ENCODE data around the gene ADORA2A.
A peak's percentile ranks its signal among the peaks of the same experiment; 100 is the strongest.

The ADORA2A gene

DNA sequence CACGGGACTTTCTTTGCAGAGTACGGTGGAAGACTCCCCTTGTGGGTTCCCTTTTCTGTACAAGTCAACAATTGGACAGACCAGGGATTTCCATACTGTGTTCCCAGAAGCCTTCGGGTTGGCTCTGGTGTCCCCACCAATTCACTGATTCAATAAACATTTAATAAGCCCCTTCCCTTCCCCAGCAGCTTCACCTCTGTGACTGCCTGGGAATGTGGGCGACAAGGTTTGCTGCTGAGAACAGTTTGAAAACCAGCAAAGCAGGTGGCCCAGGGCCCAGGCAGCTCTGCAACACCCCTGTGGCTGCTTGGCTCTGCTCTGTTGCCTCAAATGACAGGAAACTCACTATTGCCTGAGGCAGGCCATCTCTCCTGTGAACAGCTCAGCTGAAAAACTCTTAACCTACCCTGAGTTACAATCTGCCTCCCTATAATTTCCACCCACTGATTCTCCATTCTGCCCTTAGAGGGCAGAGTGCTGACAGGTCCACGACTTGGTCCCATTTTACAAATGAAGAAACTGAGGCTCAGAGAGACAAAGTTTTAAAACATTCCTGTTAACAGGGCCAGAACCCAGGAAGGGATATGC lies 10.4 kb downstream of the ADORA2A start:
- no peak for TF ChIP-seq CREB1 (IDR thresholded peaks at IDR 0.05; ENCODE audit: low read depth)
- no peak for TF ChIP-seq TCF12 (IDR thresholded peaks at IDR 0.05; ENCODE audit: low read depth)
- TF ChIP-seq, protein P1, sequence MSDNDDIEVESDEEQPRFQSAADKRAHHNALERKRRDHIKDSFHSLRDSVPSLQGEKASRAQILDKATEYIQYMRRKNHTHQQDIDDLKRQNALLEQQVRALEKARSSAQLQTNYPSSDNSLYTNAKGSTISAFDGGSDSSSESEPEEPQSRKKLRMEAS (IDR thresholded peaks at IDR 0.05): no peak
- no peak for TF ChIP-seq EP300 (IDR thresholded peaks at IDR 0.05; ENCODE audit: borderline replicate concordance)
- TF ChIP-seq RAD21 (IDR thresholded peaks at IDR 0.05; ENCODE audit: low read depth): peak; percentile 22; the same call in 1 of the 2 replicates

DNA sequence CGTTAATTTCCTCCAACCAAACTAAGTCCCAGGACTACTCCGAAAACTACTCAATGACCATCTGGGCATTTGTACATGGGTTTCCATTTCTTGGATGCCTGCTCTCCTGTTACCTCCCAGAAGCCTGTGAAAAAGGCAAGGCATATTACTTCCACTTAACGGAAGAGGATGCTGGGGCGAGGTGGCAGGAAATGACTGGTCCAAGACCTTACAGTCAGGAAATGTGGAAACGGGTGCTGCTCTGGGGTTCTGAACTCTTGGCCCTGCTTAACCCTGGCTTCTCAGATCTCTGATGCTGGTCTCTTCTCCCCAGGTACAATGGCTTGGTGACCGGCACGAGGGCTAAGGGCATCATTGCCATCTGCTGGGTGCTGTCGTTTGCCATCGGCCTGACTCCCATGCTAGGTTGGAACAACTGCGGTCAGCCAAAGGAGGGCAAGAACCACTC lies 12.9 kb downstream of the ADORA2A start:
- no peak for TF ChIP-seq EGR1 (IDR thresholded peaks at IDR 0.05)
- no peak for TF ChIP-seq CEBPB (IDR thresholded peaks at IDR 0.05)
- TF ChIP-seq, protein P1 (IDR thresholded peaks at IDR 0.05): no peak
- no peak for TF ChIP-seq TEAD4 (IDR thresholded peaks at IDR 0.05)
- TF ChIP-seq, protein P2, sequence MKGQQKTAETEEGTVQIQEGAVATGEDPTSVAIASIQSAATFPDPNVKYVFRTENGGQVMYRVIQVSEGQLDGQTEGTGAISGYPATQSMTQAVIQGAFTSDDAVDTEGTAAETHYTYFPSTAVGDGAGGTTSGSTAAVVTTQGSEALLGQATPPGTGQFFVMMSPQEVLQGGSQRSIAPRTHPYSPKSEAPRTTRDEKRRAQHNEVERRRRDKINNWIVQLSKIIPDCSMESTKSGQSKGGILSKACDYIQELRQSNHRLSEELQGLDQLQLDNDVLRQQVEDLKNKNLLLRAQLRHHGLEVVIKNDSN (IDR thresholded peaks at IDR 0.05): no peak
- no peak for TF ChIP-seq ZBTB7A (IDR thresholded peaks at IDR 0.05; ENCODE audit: low read depth)
- no peak for TF ChIP-seq TCF12 (IDR thresholded peaks at IDR 0.05; ENCODE audit: low read depth)
- no peak for TF ChIP-seq RAD21 (IDR thresholded peaks at IDR 0.05; ENCODE audit: low read depth)
- TF ChIP-seq EP300 (IDR thresholded peaks at IDR 0.05; ENCODE audit: borderline replicate concordance): no peak
- no peak for TF ChIP-seq FOXM1 (IDR thresholded peaks at IDR 0.05; ENCODE audit: borderline replicate concordance, low read depth)
- TF ChIP-seq, protein P3, sequence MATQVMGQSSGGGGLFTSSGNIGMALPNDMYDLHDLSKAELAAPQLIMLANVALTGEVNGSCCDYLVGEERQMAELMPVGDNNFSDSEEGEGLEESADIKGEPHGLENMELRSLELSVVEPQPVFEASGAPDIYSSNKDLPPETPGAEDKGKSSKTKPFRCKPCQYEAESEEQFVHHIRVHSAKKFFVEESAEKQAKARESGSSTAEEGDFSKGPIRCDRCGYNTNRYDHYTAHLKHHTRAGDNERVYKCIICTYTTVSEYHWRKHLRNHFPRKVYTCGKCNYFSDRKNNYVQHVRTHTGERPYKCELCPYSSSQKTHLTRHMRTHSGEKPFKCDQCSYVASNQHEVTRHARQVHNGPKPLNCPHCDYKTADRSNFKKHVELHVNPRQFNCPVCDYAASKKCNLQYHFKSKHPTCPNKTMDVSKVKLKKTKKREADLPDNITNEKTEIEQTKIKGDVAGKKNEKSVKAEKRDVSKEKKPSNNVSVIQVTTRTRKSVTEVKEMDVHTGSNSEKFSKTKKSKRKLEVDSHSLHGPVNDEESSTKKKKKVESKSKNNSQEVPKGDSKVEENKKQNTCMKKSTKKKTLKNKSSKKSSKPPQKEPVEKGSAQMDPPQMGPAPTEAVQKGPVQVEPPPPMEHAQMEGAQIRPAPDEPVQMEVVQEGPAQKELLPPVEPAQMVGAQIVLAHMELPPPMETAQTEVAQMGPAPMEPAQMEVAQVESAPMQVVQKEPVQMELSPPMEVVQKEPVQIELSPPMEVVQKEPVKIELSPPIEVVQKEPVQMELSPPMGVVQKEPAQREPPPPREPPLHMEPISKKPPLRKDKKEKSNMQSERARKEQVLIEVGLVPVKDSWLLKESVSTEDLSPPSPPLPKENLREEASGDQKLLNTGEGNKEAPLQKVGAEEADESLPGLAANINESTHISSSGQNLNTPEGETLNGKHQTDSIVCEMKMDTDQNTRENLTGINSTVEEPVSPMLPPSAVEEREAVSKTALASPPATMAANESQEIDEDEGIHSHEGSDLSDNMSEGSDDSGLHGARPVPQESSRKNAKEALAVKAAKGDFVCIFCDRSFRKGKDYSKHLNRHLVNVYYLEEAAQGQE (IDR thresholded peaks at IDR 0.05; ENCODE audit: low read depth): no peak
- no peak for TF ChIP-seq CREB1 (IDR thresholded peaks at IDR 0.05; ENCODE audit: low read depth)
- TF ChIP-seq NFIC (IDR thresholded peaks at IDR 0.05): no peak

DNA sequence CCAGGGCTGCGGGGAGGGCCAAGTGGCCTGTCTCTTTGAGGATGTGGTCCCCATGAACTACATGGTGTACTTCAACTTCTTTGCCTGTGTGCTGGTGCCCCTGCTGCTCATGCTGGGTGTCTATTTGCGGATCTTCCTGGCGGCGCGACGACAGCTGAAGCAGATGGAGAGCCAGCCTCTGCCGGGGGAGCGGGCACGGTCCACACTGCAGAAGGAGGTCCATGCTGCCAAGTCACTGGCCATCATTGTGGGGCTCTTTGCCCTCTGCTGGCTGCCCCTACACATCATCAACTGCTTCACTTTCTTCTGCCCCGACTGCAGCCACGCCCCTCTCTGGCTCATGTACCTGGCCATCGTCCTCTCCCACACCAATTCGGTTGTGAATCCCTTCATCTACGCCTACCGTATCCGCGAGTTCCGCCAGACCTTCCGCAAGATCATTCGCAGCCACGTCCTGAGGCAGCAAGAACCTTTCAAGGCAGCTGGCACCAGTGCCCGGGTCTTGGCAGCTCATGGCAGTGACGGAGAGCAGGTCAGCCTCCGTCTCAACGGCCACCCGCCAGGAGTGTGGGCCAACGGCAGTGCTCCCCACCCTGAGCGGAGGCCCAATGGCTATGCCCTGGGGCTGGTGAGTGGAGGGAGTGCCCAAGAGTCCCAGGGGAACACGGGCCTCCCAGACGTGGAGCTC lies 13.5 kb downstream of the ADORA2A start:
- no peak for TF ChIP-seq ZBTB7A (IDR thresholded peaks at IDR 0.05; ENCODE audit: low read depth)
- TF ChIP-seq RAD21 (IDR thresholded peaks at IDR 0.05; ENCODE audit: low read depth): no peak
- no peak for TF ChIP-seq TAF1 (IDR thresholded peaks at IDR 0.05; ENCODE audit: low read depth)
- TF ChIP-seq EP300 (IDR thresholded peaks at IDR 0.05; ENCODE audit: borderline replicate concordance): no peak
- TF ChIP-seq CREB1 (IDR thresholded peaks at IDR 0.05; ENCODE audit: low read depth): no peak
- no peak for TF ChIP-seq TCF12 (IDR thresholded peaks at IDR 0.05; ENCODE audit: low read depth)
- no peak for TF ChIP-seq TEAD4 (IDR thresholded peaks at IDR 0.05)
- no peak for TF ChIP-seq EGR1 (IDR thresholded peaks at IDR 0.05)
- TF ChIP-seq, protein P2 (IDR thresholded peaks at IDR 0.05): no peak
- TF ChIP-seq, protein P1 (IDR thresholded peaks at IDR 0.05): no peak
- TF ChIP-seq CEBPB (IDR thresholded peaks at IDR 0.05): no peak
- TF ChIP-seq, protein P3 (IDR thresholded peaks at IDR 0.05; ENCODE audit: low read depth): no peak
- TF ChIP-seq FOXM1 (IDR thresholded peaks at IDR 0.05; ENCODE audit: borderline replicate concordance, low read depth): no peak

DNA sequence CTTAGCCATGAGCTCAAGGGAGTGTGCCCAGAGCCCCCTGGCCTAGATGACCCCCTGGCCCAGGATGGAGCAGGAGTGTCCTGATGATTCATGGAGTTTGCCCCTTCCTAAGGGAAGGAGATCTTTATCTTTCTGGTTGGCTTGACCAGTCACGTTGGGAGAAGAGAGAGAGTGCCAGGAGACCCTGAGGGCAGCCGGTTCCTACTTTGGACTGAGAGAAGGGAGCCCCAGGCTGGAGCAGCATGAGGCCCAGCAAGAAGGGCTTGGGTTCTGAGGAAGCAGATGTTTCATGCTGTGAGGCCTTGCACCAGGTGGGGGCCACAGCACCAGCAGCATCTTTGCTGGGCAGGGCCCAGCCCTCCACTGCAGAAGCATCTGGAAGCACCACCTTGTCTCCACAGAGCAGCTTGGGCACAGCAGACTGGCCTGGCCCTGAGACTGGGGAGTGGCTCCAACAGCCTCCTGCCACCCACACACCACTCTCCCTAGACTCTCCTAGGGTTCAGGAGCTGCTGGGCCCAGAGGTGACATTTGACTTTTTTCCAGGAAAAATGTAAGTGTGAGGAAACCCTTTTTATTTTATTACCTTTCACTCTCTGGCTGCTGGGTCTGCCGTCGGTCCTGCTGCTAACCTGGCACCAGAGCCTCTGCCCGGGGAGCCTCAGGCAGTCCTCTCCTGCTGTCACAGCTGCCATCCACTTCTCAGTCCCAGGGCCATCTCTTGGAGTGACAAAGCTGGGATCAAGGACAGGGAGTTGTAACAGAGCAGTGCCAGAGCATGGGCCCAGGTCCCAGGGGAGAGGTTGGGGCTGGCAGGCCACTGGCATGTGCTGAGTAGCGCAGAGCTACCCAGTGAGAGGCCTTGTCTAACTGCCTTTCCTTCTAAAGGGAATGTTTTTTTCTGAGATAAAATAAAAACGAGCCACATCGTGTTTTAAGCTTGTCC lies 14.3 kb downstream of the ADORA2A start:
- no peak for TF ChIP-seq EP300 (IDR thresholded peaks at IDR 0.05; ENCODE audit: borderline replicate concordance)
- TF ChIP-seq, protein P3 (IDR thresholded peaks at IDR 0.05; ENCODE audit: low read depth): no peak
- TF ChIP-seq FOXM1 (IDR thresholded peaks at IDR 0.05; ENCODE audit: borderline replicate concordance, low read depth): no peak
- no peak for TF ChIP-seq TAF1 (IDR thresholded peaks at IDR 0.05; ENCODE audit: low read depth)
- no peak for TF ChIP-seq CEBPB (IDR thresholded peaks at IDR 0.05)
- TF ChIP-seq, protein P2 (IDR thresholded peaks at IDR 0.05): no peak
- no peak for TF ChIP-seq ZBTB7A (IDR thresholded peaks at IDR 0.05; ENCODE audit: low read depth)
- no peak for TF ChIP-seq YY1 (IDR thresholded peaks at IDR 0.05; ENCODE audit: low read depth)
